Fibroblast of pulmonary artery (primary cell): ENCODE measurements around the gene ACVRL1.

Source experiments
- DNase-seq: peaks from one replicate; pipeline ENCODE4 v3.0.0-alpha.2; 2010; ENCODE audit warnings: low read depth
- H3K4me3 ChIP-seq: replicated peaks from 2 replicates; pipeline ENCODE4 v1.5.1; 2011; ENCODE audit warnings: low read depth, mild to moderate bottlenecking, control low read depth, low read length, moderate library complexity
- TF ChIP-seq, protein P1 (sequence below): IDR thresholded peaks from 2 replicates; pipeline ENCODE4 v1.5.1; 2011; ENCODE audit warnings: mild to moderate bottlenecking, control low read depth, low read length, inconsistent platforms; ENCODE audit errors: missing control alignments

ACVRL1 gene

DNA sequence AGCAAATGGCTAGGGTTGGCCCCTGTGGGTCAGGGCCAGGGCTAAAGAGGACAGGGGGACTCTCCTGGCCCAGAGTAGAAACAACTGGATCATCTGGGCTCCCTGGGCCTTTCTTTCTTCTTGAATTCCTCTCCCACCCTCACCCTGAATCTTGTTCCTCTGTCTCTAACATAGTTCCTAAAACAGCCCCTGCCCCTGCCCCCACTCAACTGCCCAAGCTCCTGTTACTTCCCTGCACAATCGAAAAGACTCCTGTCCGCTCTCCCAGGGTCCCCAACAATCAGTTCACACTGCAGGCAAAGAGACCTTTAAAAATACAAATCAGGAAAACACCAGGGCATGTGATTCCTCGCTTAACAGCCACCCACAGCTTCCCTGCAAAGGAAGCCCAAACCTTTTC is 37.4 kb upstream of the ACVRL1 start:
- no peak overlapping the region for H3K4me3 ChIP-seq
- TF ChIP-seq, protein P1, sequence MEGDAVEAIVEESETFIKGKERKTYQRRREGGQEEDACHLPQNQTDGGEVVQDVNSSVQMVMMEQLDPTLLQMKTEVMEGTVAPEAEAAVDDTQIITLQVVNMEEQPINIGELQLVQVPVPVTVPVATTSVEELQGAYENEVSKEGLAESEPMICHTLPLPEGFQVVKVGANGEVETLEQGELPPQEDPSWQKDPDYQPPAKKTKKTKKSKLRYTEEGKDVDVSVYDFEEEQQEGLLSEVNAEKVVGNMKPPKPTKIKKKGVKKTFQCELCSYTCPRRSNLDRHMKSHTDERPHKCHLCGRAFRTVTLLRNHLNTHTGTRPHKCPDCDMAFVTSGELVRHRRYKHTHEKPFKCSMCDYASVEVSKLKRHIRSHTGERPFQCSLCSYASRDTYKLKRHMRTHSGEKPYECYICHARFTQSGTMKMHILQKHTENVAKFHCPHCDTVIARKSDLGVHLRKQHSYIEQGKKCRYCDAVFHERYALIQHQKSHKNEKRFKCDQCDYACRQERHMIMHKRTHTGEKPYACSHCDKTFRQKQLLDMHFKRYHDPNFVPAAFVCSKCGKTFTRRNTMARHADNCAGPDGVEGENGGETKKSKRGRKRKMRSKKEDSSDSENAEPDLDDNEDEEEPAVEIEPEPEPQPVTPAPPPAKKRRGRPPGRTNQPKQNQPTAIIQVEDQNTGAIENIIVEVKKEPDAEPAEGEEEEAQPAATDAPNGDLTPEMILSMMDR = no peak
- no peak for DNase-seq

DNA sequence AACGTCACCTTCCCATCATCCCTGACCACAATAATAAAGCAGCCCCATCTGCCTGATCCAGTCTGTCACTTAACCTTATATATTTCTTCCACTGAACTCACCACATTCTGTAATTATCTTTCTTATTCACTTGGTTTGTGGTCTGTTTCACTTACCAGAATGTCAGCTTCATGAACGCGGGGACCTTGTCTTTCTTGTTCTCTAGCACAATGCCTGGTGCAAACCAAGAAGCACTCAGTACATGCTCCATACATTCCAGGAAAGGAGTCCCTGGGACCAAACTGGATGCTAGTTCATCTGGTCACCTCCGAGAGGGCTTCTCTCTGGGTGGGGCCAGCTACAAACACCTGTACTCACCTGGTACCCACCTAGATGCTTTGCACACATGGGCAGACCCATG is 36.8 kb upstream of the ACVRL1 start:
- TF ChIP-seq, protein P1 = no peak
- no peak for DNase-seq
- no peak overlapping the region for H3K4me3 ChIP-seq

- H3K4me3 ChIP-seq = no peak overlapping the region
- TF ChIP-seq, protein P1 = no peak
- no peak for DNase-seq
These were observed 36.2 kb upstream of the ACVRL1 start for GRCh38 chr12:51871126-51871525.

DNA sequence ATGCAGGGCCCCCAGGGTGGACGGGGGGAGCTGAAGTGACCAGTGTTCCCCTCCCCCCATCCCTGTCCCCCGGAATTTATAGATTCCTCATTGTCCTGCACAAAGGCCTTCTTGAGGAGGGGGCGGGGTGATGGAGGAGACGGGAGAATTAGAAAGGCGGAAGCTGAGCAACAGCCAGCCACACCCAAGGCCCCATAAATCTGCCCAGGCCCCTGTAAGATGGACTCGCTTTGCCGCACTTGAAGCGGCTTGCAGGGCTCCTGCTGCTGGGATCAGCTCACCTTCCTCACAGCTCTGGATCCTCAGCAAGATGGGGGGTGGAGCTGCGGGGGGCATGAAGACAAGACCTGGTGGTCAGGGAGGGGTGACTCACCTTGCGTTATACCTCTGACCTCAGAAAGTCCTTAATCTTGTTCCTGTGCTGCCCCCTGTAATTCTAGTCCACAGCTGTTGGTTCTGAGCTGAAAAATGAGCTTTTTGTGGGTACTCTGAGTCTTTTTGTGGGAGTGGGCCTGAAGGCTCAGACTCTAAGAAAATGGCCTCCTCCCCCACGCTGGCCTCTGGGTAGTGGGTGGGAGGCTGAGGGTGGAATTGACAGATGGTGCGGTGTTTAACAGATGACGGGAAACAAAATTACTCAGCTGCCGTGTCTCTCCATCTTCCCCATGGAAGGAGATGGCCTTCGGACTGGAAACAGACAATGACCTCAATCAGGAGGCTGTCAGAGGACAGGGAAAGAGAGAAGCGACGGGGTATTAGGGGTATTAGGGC is 35.2 kb upstream of the ACVRL1 start:
- H3K4me3 ChIP-seq = no peak overlapping the region
- TF ChIP-seq, protein P1 = no peak
- no peak for DNase-seq

- no peak for DNase-seq
- no peak overlapping the region for H3K4me3 ChIP-seq
- TF ChIP-seq, protein P1 = no peak
These were observed 34.7 kb upstream of the ACVRL1 start for GRCh38 chr12:51872689-51872981.

DNA sequence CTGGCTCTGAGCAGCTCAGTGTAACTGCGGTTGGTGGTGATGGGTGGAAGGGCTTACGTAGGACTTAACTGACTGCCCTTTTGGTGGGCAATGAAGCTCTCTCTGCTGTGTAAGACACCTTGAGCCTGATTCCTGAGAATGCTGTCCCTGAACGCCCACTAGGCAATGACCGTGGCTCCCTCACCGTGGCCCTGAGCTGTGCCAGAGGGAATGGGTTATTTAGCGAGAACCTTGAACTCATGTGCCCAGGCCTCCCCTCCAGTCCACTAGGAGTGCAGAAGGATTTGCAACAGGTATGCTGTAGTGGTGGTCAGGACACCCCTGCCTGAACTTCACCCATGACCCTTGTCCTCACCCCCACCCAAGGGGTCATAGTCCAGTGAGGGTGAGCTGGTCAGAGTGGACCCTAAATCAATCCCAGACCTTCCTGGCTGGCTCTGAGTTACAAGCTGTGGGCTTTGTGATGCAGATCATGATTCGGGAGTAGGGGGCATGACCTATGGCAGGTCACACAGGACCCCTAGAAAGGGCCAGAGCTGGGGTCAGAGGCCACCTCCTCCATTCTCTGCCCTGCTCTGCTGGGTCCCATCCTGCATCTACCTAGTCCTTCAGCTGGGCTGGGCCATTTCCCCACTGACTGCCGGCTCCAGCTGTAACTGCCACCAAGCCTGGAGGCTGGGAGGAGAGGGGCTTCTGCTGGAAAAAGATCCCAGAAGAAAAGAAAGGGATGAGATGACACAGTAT is 33.9 kb upstream of the ACVRL1 start:
- no peak for DNase-seq
- TF ChIP-seq, protein P1 = no peak
- H3K4me3 ChIP-seq = no peak overlapping the region
